Osteocyte (in vitro differentiated cells): ENCODE measurements around the gene ABI3BP. TPM values are rescaled to one million over a fixed set of nuclear protein-coding genes. Genes with fewer than 3 reads are reported as not detected.
A peak's percentile ranks its signal among the peaks of the same experiment; 100 is the strongest.

Experiments used
- DNase-seq: peaks from one replicate; pipeline ENCODE4 v3.0.0; 2021; ENCODE audit warnings: mixed read lengths; ENCODE audit not compliant: unreplicated experiment; ENCODE audit errors: extremely low spot score
- H3K27ac Mint-ChIP-seq: one replicate; pipeline ENCODE4 v1.8.0; 2021; ENCODE audit warnings: mild to moderate bottlenecking, mixed read lengths; ENCODE audit not compliant: unreplicated experiment
- H3K27me3 Mint-ChIP-seq: one replicate; pipeline ENCODE4 v1.8.0; 2021; ENCODE audit warnings: mixed read lengths; ENCODE audit not compliant: unreplicated experiment
- H3K36me3 Mint-ChIP-seq: one replicate; pipeline ENCODE4 v1.8.0; 2021; ENCODE audit warnings: mixed read lengths; ENCODE audit not compliant: unreplicated experiment
- H3K4me1 Mint-ChIP-seq: one replicate; pipeline ENCODE4 v1.8.0; 2021; ENCODE audit warnings: mixed read lengths; ENCODE audit not compliant: unreplicated experiment
- H3K4me3 Mint-ChIP-seq: one replicate; pipeline ENCODE4 v1.8.0; 2021; ENCODE audit warnings: mild to moderate bottlenecking, moderate library complexity, mixed read lengths; ENCODE audit not compliant: unreplicated experiment
- H3K9me3 Mint-ChIP-seq: one replicate; pipeline ENCODE4 v1.8.0; 2021; ENCODE audit warnings: mixed read lengths; ENCODE audit not compliant: unreplicated experiment
- total RNA-seq: library from RNA; stranded (reverse); gene quantifications from 2 replicates; pipeline ENCODE4 v1.2.1, GENCODE V29; 2021
- TF ChIP-seq, protein P1 (sequence below): fragments of 200-600 bp; sonication (generic); IDR thresholded peaks from 2 replicates; pipeline ENCODE4 v1.5.0; 2021; ENCODE audit warnings: antibody characterized with exemption, mild to moderate bottlenecking, moderate library complexity

The ABI3BP gene
- total RNA-seq, 1 donor from 2014 or later = 157 TPM

DNA sequence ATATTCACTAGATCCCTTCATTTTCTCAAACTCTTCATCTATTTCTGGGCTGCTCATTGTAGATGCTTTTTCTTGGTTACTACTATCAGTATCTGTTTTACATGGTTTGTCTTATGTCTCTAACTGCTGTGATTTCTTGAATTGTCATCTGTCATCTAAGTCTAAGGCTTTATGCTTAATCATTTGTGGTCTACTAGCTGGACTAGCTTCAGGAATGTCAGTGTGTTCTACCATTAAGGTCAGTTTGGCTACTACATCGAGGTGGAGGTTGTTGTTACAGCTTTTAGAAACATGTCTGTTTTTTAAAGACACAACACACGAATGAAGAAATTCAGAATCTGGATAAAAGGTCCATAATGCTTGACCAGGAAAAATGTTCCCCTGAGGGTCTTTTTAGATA is 82.2 kb downstream of the ABI3BP start:
- Mint-ChIP-seq H3K9me3 (no peaks in the 10 kb centered on the region), H3K4me1 (peaks cover 17% of the 10 kb centered on the region), H3K27ac (peak overlapping the region; percentile 17), H3K4me3 (no peak overlapping the region), H3K27me3 (no peaks in the 10 kb centered on the region), H3K36me3 (peaks cover 11% of the 10 kb centered on the region)
- no peak for DNase-seq
- TF ChIP-seq, protein P1, sequence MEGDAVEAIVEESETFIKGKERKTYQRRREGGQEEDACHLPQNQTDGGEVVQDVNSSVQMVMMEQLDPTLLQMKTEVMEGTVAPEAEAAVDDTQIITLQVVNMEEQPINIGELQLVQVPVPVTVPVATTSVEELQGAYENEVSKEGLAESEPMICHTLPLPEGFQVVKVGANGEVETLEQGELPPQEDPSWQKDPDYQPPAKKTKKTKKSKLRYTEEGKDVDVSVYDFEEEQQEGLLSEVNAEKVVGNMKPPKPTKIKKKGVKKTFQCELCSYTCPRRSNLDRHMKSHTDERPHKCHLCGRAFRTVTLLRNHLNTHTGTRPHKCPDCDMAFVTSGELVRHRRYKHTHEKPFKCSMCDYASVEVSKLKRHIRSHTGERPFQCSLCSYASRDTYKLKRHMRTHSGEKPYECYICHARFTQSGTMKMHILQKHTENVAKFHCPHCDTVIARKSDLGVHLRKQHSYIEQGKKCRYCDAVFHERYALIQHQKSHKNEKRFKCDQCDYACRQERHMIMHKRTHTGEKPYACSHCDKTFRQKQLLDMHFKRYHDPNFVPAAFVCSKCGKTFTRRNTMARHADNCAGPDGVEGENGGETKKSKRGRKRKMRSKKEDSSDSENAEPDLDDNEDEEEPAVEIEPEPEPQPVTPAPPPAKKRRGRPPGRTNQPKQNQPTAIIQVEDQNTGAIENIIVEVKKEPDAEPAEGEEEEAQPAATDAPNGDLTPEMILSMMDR = no peak

DNA sequence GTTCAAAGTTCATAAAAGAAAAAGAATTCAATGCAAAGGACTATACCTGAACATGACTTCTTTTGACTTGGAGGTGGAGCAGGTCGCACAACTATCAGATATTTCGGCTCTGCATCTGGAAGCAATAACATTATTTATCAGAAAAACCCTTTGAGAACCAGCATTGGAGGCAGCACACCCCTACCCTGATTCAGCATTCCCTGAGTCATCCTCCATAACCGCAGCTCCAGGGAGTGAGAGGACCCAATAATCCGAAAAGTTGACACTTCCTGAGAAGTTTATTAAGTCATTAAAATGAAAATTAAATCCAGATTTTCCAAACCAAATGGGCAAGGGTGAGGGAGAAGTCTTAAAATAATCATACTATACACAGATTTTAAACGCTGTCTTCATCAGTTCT is 90.6 kb downstream of the ABI3BP start:
- TF ChIP-seq, protein P1 = no peak
- Mint-ChIP-seq H3K27ac (peak overlapping the region; percentile 61), H3K27me3 (no peaks in the 10 kb centered on the region), H3K4me1 (peaks cover 44% of the 10 kb centered on the region), H3K9me3 (no peaks in the 10 kb centered on the region), H3K36me3 (peaks cover 4% of the 10 kb centered on the region), H3K4me3 (no peak overlapping the region)
- DNase-seq = no peak

DNA sequence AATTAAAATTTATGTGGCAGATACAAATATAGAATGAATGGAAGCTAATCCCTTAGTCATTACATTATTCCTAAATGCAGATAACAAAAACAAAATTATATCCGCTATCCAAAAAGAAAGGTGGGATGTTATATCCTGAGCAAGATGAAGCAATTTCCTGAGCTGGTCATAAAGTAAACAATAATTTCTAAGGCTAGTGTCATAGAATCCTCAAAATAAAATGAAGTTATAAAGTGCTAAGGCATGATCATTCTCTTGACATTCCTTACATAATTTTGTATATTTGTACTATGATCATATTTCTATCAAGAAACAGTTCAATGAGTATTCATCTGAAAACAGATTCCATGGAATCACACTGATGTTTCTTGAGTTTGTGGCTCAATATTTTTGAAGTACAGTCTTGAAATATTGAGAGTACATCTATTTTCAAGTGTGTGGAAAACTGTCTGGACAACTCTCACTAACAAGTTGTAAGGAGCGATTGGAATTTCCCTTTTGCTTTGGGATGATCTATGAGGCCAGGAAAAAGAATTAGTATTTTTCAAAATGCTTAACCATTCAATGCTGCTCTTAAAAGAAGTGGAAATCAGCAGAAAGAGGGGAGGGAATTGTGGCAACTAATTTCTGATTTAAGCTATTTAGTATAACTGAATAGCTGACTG is 92.4 kb downstream of the ABI3BP start:
- TF ChIP-seq, protein P1 = no peak
- Mint-ChIP-seq H3K27ac (peak overlapping the region; percentile 82), H3K27me3 (no peaks in the 10 kb centered on the region), H3K4me3 (no peak overlapping the region), H3K36me3 (peaks cover 4% of the 10 kb centered on the region), H3K4me1 (peaks cover 44% of the 10 kb centered on the region), H3K9me3 (no peaks in the 10 kb centered on the region)
- no peak for DNase-seq

GRCh38 chr3:100899440-100900091 is 93.7 kb downstream of the ABI3BP start:
- Mint-ChIP-seq H3K27me3 (no peaks in the 10 kb centered on the region), H3K4me1 (peaks cover 44% of the 10 kb centered on the region), H3K9me3 (no peaks in the 10 kb centered on the region), H3K27ac (peak overlapping the region; percentile 4), H3K36me3 (peaks cover 6% of the 10 kb centered on the region), H3K4me3 (no peak overlapping the region)
- TF ChIP-seq, protein P1 = no peak
- no peak for DNase-seq

DNA sequence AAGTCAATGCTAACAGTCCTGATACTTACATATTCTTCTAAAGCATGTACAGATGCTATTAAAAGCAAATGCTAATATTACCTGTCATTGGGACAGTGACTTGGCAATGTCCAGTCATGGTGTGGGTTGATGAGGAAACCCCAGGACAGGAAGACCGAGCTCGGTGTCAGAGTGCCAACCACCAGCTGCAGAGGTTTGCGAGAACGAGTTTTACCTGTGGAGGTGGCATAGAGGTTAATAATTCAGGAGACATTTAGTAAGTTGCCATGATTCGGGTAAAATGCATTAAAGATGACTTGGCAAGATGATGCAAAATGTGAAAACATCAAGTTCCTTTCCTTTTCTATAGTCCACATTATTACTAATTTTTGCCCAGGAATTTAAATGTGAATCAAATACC is 94.5 kb downstream of the ABI3BP start:
- no peaks in the 10 kb centered on the region for H3K27me3 Mint-ChIP-seq
- H3K27ac Mint-ChIP-seq = no peak overlapping the region
- no peaks in the 10 kb centered on the region for H3K9me3 Mint-ChIP-seq
- peaks cover 45% of the 10 kb centered on the region for H3K4me1 Mint-ChIP-seq
- TF ChIP-seq, protein P1 = no peak
- H3K4me3 Mint-ChIP-seq = no peak overlapping the region
- DNase-seq = no peak
- H3K36me3 Mint-ChIP-seq = peaks cover 12% of the 10 kb centered on the region
